Uterus (tissue), 4 donors: ENCODE results near the gene LRG1. TPM values are rescaled to one million over a fixed set of nuclear protein-coding genes. Genes with fewer than 3 reads are reported as not detected.

Experiments used
- DNase-seq, 2 donors: peaks; one replicate each; pipeline ENCODE4 v3.0.0-alpha.2; 2019 to 2020
- H3K27ac ChIP-seq, 2 donors: fragments of 200-600 bp; sonication (generic); 1 replicate in 1 of 2; 2 replicates in 1 of 2; pipeline ENCODE4 v1.5.1; 2016 to 2018
- H3K27me3 ChIP-seq, 2 donors: fragments of 200-600 bp; sonication (generic); one replicate each; pipeline ENCODE4 v1.5.1; 2018 to 2019; ENCODE audit warnings: control low read depth in 1 of 2
- H3K36me3 ChIP-seq, 2 donors: fragments of 200-600 bp; sonication (generic); one replicate each; pipeline ENCODE4 v1.5.1; 2019; ENCODE audit warnings: control low read depth in 1 of 2
- H3K4me1 ChIP-seq, 2 donors: fragments of 200-600 bp; sonication (generic); one replicate each; pipeline ENCODE4 v1.5.1; 2018 to 2019; ENCODE audit warnings: control low read depth in 1 of 2
- H3K4me3 ChIP-seq, 2 donors: fragments of 200-600 bp; sonication (generic); 1 replicate in 1 of 2; 2 replicates in 1 of 2; pipeline ENCODE4 v1.5.1; 2018 to 2019; ENCODE audit warnings: mild to moderate bottlenecking in 1 of 2
- H3K9me3 ChIP-seq, 2 donors: fragments of 200-600 bp; sonication (generic); one replicate each; pipeline ENCODE4 v1.5.1; 2019; ENCODE audit warnings: control low read depth in 1 of 2
- CTCF ChIP-seq, 4 experiments: fragments of 200-600 bp in 2 of 4; fragments of 450-650 bp in 2 of 4; sonication (generic) in 2 of 4; IDR thresholded peaks; one replicate each; pipeline ENCODE4 v1.5.1; 2016 to 2019; ENCODE audit warnings: antibody characterized with exemption in 4 of 4, mild to moderate bottlenecking in 2 of 4, moderate library complexity in 1 of 4
- POLR2A ChIP-seq, 2 donors: fragments of 450-650 bp; IDR thresholded peaks; one replicate each; pipeline ENCODE4 v1.6.1; 2016; ENCODE audit warnings: antibody characterized with exemption in 2 of 2, mild to moderate bottlenecking in 1 of 2, moderate library complexity in 1 of 2
- intact Hi-C: fragments of 100-400 bp; cut with DNase I; formaldehyde crosslinking; loops from one replicate; pipeline ENCODE4 v1.15.1; 2023; ENCODE audit warnings: low total_unique reads
- total RNA-seq, 4 donors: library from RNA; depleted of rRNA in 3 of 4; stranded (reverse); fragments of >200 nt in 3 of 4; gene quantifications; one replicate each; pipeline versions ENCODE4 v1.1.0 to v1.2.4, GENCODE V29; 2014 to 2023
- donor health status: DM: yes; HTN: yes; CAD: no.

LRG1 gene
- total RNA-seq, 4 donors from 2014 or later, result 0.59 to 1.1 (median 1.1) TPM; not detected in 1

GRCh38 chr19:4492337-4493103 is 47.3 kb downstream of the LRG1 start:
- DNase-seq, result no peak

GRCh38 chr19:4491446-4491845 is 48.4 kb downstream of the LRG1 start:
- intact Hi-C loops, result no loop called here
- no peak overlapping the region for H3K27ac ChIP-seq
- TF ChIP-seq CTCF (IDR thresholded peaks at IDR 0.05) (no peak), POLR2A (IDR thresholded peaks at IDR 0.05) (no peak)
- H3K9me3 ChIP-seq, result no peaks in the 10 kb centered on the region
- no peaks in the 10 kb centered on the region for H3K4me1 ChIP-seq
- H3K36me3 ChIP-seq, result no peaks in the 10 kb centered on the region
- H3K27me3 ChIP-seq, result no peaks in the 10 kb centered on the region
- no peak overlapping the region for H3K4me3 ChIP-seq
- no peak for DNase-seq

More at GRCh38 chr19:4492337-4493103, 47.3 kb downstream of the LRG1 start:
- Histone ChIP-seq H3K27me3 (no peaks in the 10 kb centered on the region), H3K4me3 (no peak overlapping the region), H3K9me3 (no peaks in the 10 kb centered on the region), H3K4me1 (no peaks in the 10 kb centered on the region), H3K27ac (no peak overlapping the region), H3K36me3 (no peaks in the 10 kb centered on the region)
- intact Hi-C loops, result no loop called here
- TF ChIP-seq POLR2A (IDR thresholded peaks at IDR 0.05), result no peak
- TF ChIP-seq CTCF (IDR thresholded peaks at IDR 0.05), result no peak

- H3K4me3 ChIP-seq, result no peak overlapping the region
- H3K27ac ChIP-seq, result no peak overlapping the region
- no peaks in the 10 kb centered on the region for H3K27me3 ChIP-seq
- no peak for DNase-seq
- H3K9me3 ChIP-seq, result no peaks in the 10 kb centered on the region
- no peak for TF ChIP-seq POLR2A (IDR thresholded peaks at IDR 0.05)
- TF ChIP-seq CTCF (IDR thresholded peaks at IDR 0.05), result no peak
- no peaks in the 10 kb centered on the region for H3K4me1 ChIP-seq
- intact Hi-C loops, result no loop called here
- H3K36me3 ChIP-seq, result no peaks in the 10 kb centered on the region
These were observed 51.3 kb downstream of the LRG1 start for GRCh38 chr19:4488496-4488895.

- H3K27ac ChIP-seq, result no peak overlapping the region
- H3K4me3 ChIP-seq, result no peak overlapping the region
- intact Hi-C loops, result no loop called here
- no peaks in the 10 kb centered on the region for H3K4me1 ChIP-seq
- TF ChIP-seq POLR2A (IDR thresholded peaks at IDR 0.05), result no peak
- TF ChIP-seq CTCF (IDR thresholded peaks at IDR 0.05), result no peak
- H3K9me3 ChIP-seq, result no peaks in the 10 kb centered on the region
- H3K36me3 ChIP-seq, result no peaks in the 10 kb centered on the region
- DNase-seq, result no peak
- no peaks in the 10 kb centered on the region for H3K27me3 ChIP-seq
These were observed 52.3 kb downstream of the LRG1 start for GRCh38 chr19:4487572-4487971.

Other genes with a start within 250 kb of the LRG1 start
- gene TMIGD2, start 237.6 kb downstream of the LRG1 start, total RNA-seq, result under 1 TPM in 1 of 4 donors, not detected in 3; 0.97 TPM
- gene FSD1, start 235.4 kb downstream of the LRG1 start, total RNA-seq, result 1 to 10 TPM in 1 of 4 donors, not detected in 3; 3.1 TPM
- 1 to 10 TPM in 3 of 4 donors, under 1 TPM in 1; 0.29 to 9.4 (median 6.2) TPM for gene STAP2, start 201.2 kb downstream of the LRG1 start, total RNA-seq
- 10 to 100 TPM in 1 of 4 donors, 1 to 10 TPM in 1, under 1 TPM in 1, not detected in 1; 0.51 to 13.8 (median 5.8) TPM for gene MPND, start 196.5 kb downstream of the LRG1 start, total RNA-seq
- gene SH3GL1, start 139.5 kb downstream of the LRG1 start, total RNA-seq, result 10 to 100 TPM; 11.8 to 69.3 (median 29.5) TPM
- gene CHAF1A, start 137.4 kb downstream of the LRG1 start, total RNA-seq, result 10 to 100 TPM in 1 of 4 donors, 1 to 10 TPM in 2, under 1 TPM in 1; 0.59 to 12.9 (median 8.0) TPM
- 100 to 1,000 TPM in 2 of 4 donors, 10 to 100 TPM in 2; 61.5 to 266 (median 90.0) TPM for gene UBXN6, start 82.2 kb downstream of the LRG1 start, total RNA-seq
- gene HDGFL2, start 67.7 kb downstream of the LRG1 start, total RNA-seq, result 10 to 100 TPM in 3 of 4 donors, 1 to 10 TPM in 1; 8.5 to 65.8 (median 34.8) TPM
- gene PLIN4, start 21.6 kb downstream of the LRG1 start, total RNA-seq, result 10 to 100 TPM in 3 of 4 donors, 1 to 10 TPM in 1; 7.9 to 78.3 (median 16.2) TPM
- 10 to 100 TPM in 1 of 4 donors, 1 to 10 TPM in 3; 1.5 to 11.1 (median 3.0) TPM for gene PLIN5, start 4.8 kb downstream of the LRG1 start, total RNA-seq
- 10 to 100 TPM in 1 of 4 donors, 1 to 10 TPM in 3; 1.8 to 48.1 (median 5.5) TPM for gene SEMA6B, start 19.6 kb upstream of the LRG1 start, total RNA-seq
- gene TNFAIP8L1, start 99.5 kb upstream of the LRG1 start, total RNA-seq, result 10 to 100 TPM in 1 of 4 donors, 1 to 10 TPM in 2, under 1 TPM in 1; 0.77 to 20.6 (median 9.1) TPM
- 10 to 100 TPM; 21.8 to 63.5 (median 44.4) TPM for gene MYDGF, start 130.3 kb upstream of the LRG1 start, total RNA-seq
- 100 to 1,000 TPM in 1 of 4 donors, 10 to 100 TPM in 3; 17.8 to 194 (median 48.5) TPM for gene DPP9, start 183.8 kb upstream of the LRG1 start, total RNA-seq